OCI-LY1 (cell line): ENCODE results near the gene TTC36.
"Not testable (repeated sequence)": the region's sequence is repeated elsewhere in the genome, so short reads cannot be mapped to it uniquely, and the experiment has no call there.

ENCODE experiments used
- H2AFZ ChIP-seq: fragments of 200-600 bp; sonication (generic), shearing (Covaris generic); 2 replicates; pipeline ENCODE4 v1.6.0; 2014; ENCODE audit warnings: antibody characterized with exemption, mild to moderate bottlenecking, low read length
- H3F3A ChIP-seq: fragments of 200-600 bp; sonication (generic), shearing (Covaris generic); 2 replicates; pipeline ENCODE4 v1.6.0; 2014; ENCODE audit warnings: mild to moderate bottlenecking, antibody characterized with exemption, low read length, moderate library complexity; ENCODE audit not compliant: insufficient read depth
- H3K27ac ChIP-seq: fragments of 200-600 bp; sonication (generic); 2 replicates; pipeline ENCODE4 v1.5.1; 2014; ENCODE audit warnings: low read length, mixed run types, mild to moderate bottlenecking, low read depth; ENCODE audit not compliant: poor library complexity, severe bottlenecking
- H3K27me3 ChIP-seq: fragments of 200-600 bp; sonication (generic); 2 replicates; pipeline ENCODE4 v1.6.0; 2014; ENCODE audit warnings: antibody characterized with exemption, mild to moderate bottlenecking, low read length, moderate library complexity; ENCODE audit not compliant: insufficient read depth
- H3K36me3 ChIP-seq: fragments of 200-600 bp; sonication (generic); 2 replicates; pipeline ENCODE4 v1.6.1; 2014; ENCODE audit warnings: mild to moderate bottlenecking, antibody characterized with exemption, low read length, moderate library complexity, mixed read lengths; ENCODE audit not compliant: insufficient read depth
- H3K4me1 ChIP-seq: fragments of 200-600 bp; sonication (generic); 2 replicates; pipeline ENCODE4 v1.5.1; 2014; ENCODE audit warnings: mild to moderate bottlenecking, low read length, moderate library complexity; ENCODE audit not compliant: insufficient read depth, severe bottlenecking
- H3K4me2 ChIP-seq: fragments of 200-600 bp; sonication (generic), shearing (Covaris generic); 2 replicates; pipeline ENCODE4 v1.6.1; 2014; ENCODE audit warnings: low read length
- H3K4me3 ChIP-seq: fragments of 200-600 bp; sonication (generic); 2 replicates; pipeline ENCODE4 v1.5.1; 2014; ENCODE audit warnings: low read length, low read depth, mild to moderate bottlenecking, mixed read lengths; ENCODE audit not compliant: poor library complexity, severe bottlenecking
- H3K79me2 ChIP-seq: fragments of 200-600 bp; shearing (Covaris generic); 2 replicates; pipeline ENCODE4 v1.6.1; 2016; ENCODE audit warnings: mixed run types, low read length, mixed read lengths; ENCODE audit not compliant: insufficient read depth
- H3K9ac ChIP-seq: fragments of 200-600 bp; sonication (generic), shearing (Covaris generic); 2 replicates; pipeline ENCODE4 v1.6.1; 2014; ENCODE audit warnings: mild to moderate bottlenecking, low read length, mixed read lengths
- H3K9me2 ChIP-seq: fragments of 200-600 bp; sonication (generic), shearing (Covaris generic); 2 replicates; pipeline ENCODE4 v1.6.1; 2014; ENCODE audit warnings: low read depth, mild to moderate bottlenecking, low read length, mixed read lengths
- H3K9me3 ChIP-seq: fragments of 200-600 bp; shearing (Covaris generic); 2 replicates; pipeline ENCODE4 v1.6.1; 2014; ENCODE audit warnings: low read length, mixed read lengths
- H4K20me1 ChIP-seq: fragments of 200-600 bp; sonication (generic), shearing (Covaris generic); 2 replicates; pipeline ENCODE4 v1.6.0; 2016; ENCODE audit warnings: mild to moderate bottlenecking, low read length; ENCODE audit not compliant: insufficient read depth
- CTCF ChIP-seq: fragments of 200-600 bp; sonication (generic), shearing (Covaris generic); IDR thresholded peaks from 2 replicates; pipeline ENCODE4 v1.5.1; 2017; ENCODE audit warnings: mild to moderate bottlenecking, antibody characterized with exemption, low read length, moderate library complexity, mixed read lengths
- EZH2 ChIP-seq: fragments of 200-600 bp; sonication (generic), shearing (Covaris generic); IDR thresholded peaks from 2 replicates; pipeline ENCODE4 v1.8.0; 2017; ENCODE audit warnings: borderline replicate concordance, mixed run types, mild to moderate bottlenecking, antibody characterized with exemption, low read length, moderate library complexity, mixed read lengths

The TTC36 gene

GRCh38 chr11:118565051-118565450 is 37.8 kb downstream of the TTC36 start:
- no peaks in the 10 kb centered on the region for H4K20me1 ChIP-seq
- no peaks in the 10 kb centered on the region for H3F3A ChIP-seq
- H3K27ac ChIP-seq, result no peak overlapping the region
- H3K4me1 ChIP-seq, result peaks cover 3% of the 10 kb centered on the region
- H3K27me3 ChIP-seq, result no peaks in the 10 kb centered on the region
- TF ChIP-seq EZH2 (no peak), CTCF (no peak)
- no peak overlapping the region for H3K9ac ChIP-seq
- no peaks in the 10 kb centered on the region for H3K79me2 ChIP-seq
- H3K9me3 ChIP-seq, result no peaks in the 10 kb centered on the region
- H2AFZ ChIP-seq, result no peak overlapping the region
- peak overlapping the region; percentile 36; the same call in 1 of the 2 replicates for H3K4me2 ChIP-seq
- no peaks in the 10 kb centered on the region for H3K36me3 ChIP-seq
- no peak overlapping the region for H3K4me3 ChIP-seq
- no peaks in the 10 kb centered on the region for H3K9me2 ChIP-seq

- Histone ChIP-seq H2AFZ (no peak overlapping the region), H3K27ac (no peak overlapping the region), H3K36me3 (peaks cover 6% of the 10 kb centered on the region; the same call in 1 of the 2 replicates), H3F3A (no peaks in the 10 kb centered on the region), H3K4me1 (peaks cover 22% of the 10 kb centered on the region), H3K27me3 (no peaks in the 10 kb centered on the region), H3K4me3 (no peak overlapping the region), H3K4me2 (no peak overlapping the region), H3K9me3 (no peaks in the 10 kb centered on the region), H4K20me1 (no peaks in the 10 kb centered on the region), H3K79me2 (peaks cover 24% of the 10 kb centered on the region), H3K9me2 (no peaks in the 10 kb centered on the region), H3K9ac (no peak overlapping the region)
- TF ChIP-seq EZH2 (no peak), CTCF (no peak)
Observed at GRCh38 chr11:118569670-118570069, 42.4 kb downstream of the TTC36 start.

GRCh38 chr11:118570787-118571186 is 43.5 kb downstream of the TTC36 start:
- Histone ChIP-seq H2AFZ (no peak overlapping the region), H3K9me3 (no peaks in the 10 kb centered on the region), H3K9me2 (no peaks in the 10 kb centered on the region), H3K27me3 (no peaks in the 10 kb centered on the region), H3K4me1 (peaks cover 26% of the 10 kb centered on the region), H3K9ac (no peak overlapping the region), H3K79me2 (peaks cover 36% of the 10 kb centered on the region), H3K27ac (no peak overlapping the region), H3K4me3 (no peak overlapping the region), H3K4me2 (no peak overlapping the region), H3F3A (no peaks in the 10 kb centered on the region), H4K20me1 (no peaks in the 10 kb centered on the region), H3K36me3 (peaks cover 6% of the 10 kb centered on the region; the same call in 1 of the 2 replicates)
- no peak for TF ChIP-seq CTCF
- TF ChIP-seq EZH2, result no peak

GRCh38 chr11:118571701-118572060 is 44.4 kb downstream of the TTC36 start:
- not testable (repeated sequence) for H3K9me3 ChIP-seq, H4K20me1 ChIP-seq, H3K36me3 ChIP-seq, H3K27me3 ChIP-seq, H3F3A ChIP-seq, H3K9me2 ChIP-seq
- Histone ChIP-seq H3K9ac (peak overlapping the region; percentile 37), H3K4me2 (peak overlapping the region; percentile 75), H3K79me2 (peaks cover 44% of the 10 kb centered on the region), H3K27ac (peak overlapping the region; percentile 21), H3K4me3 (peak overlapping the region; percentile 95), H3K4me1 (peaks cover 26% of the 10 kb centered on the region), H2AFZ (peak overlapping the region; percentile 96)
